A673 (cell line): ENCODE measurements around the gene PPARG. TPM values are rescaled to one million over a fixed set of nuclear protein-coding genes. Genes with fewer than 3 reads are reported as not detected.
A peak's percentile ranks its signal among the peaks of the same experiment; 100 is the strongest.

Source experiments
- BruUV-seq: library from RNA; stranded (reverse); fragments of 400-500 nt; replicated peaks from 2 replicates; lab custom pipeline; 2021; lab: Mats Ljungman, UMichigan
- CTCF ChIA-PET: fragments of 300-600 bp; sonication (Branson Sonifier 250); formaldehyde crosslinking; loops from one replicate; lab custom pipeline; 2022; ENCODE audit warnings: antibody characterized with exemption; lab: Charles Lee
- POLR2A ChIA-PET: fragments of 300-600 bp; sonication (Branson Sonifier 250); formaldehyde crosslinking; loops from one replicate; lab custom pipeline; 2022; ENCODE audit warnings: antibody characterized with exemption; ENCODE audit not compliant: low non-redundant PET; lab: Charles Lee
- DNase-seq: peaks from one replicate; pipeline ENCODE4 v3.0.0-alpha.2; 2015; ENCODE audit warnings: low spot score
- H3K27ac ChIP-seq: fragments of 200-600 bp; sonication (generic); 2 replicates; pipeline ENCODE4 v1.5.1; 2016; ENCODE audit warnings: mixed run types, low read depth, mild to moderate bottlenecking, mixed read lengths, antibody characterized with exemption, low read length; ENCODE audit not compliant: poor library complexity, severe bottlenecking
- H3K27me3 ChIP-seq: fragments of 200-600 bp; sonication (generic); replicated peaks from 2 replicates; pipeline ENCODE4 v1.6.1; 2017; ENCODE audit warnings: mixed run types, low read depth, mild to moderate bottlenecking, mixed read lengths, antibody characterized with exemption, low read length; ENCODE audit not compliant: insufficient read depth, poor library complexity
- H3K36me3 ChIP-seq: fragments of 200-600 bp; sonication (generic); 2 replicates; pipeline ENCODE4 v1.6.1; 2016; ENCODE audit warnings: mixed run types, mild to moderate bottlenecking, mixed read lengths, antibody characterized with exemption, low read length; ENCODE audit not compliant: insufficient read depth, poor library complexity, severe bottlenecking
- H3K4me1 ChIP-seq: fragments of 200-600 bp; sonication (generic); 2 replicates; pipeline ENCODE4 v1.6.1; 2017; ENCODE audit warnings: mixed run types, mild to moderate bottlenecking, mixed read lengths, antibody characterized with exemption, low read length; ENCODE audit not compliant: insufficient read depth, poor library complexity, severe bottlenecking
- H3K4me3 ChIP-seq: fragments of 200-600 bp; sonication (generic); 2 replicates; pipeline ENCODE4 v1.5.1; 2016; ENCODE audit warnings: low read depth, mixed run types, mild to moderate bottlenecking, mixed read lengths, low read length; ENCODE audit not compliant: poor library complexity, severe bottlenecking
- H3K9me3 ChIP-seq: fragments of 200-600 bp; sonication (generic); 2 replicates; pipeline ENCODE4 v1.6.1; 2016; ENCODE audit warnings: mixed run types, low read depth, mild to moderate bottlenecking, mixed read lengths, antibody characterized with exemption, low read length; ENCODE audit not compliant: poor library complexity, severe bottlenecking
- EZH2 ChIP-seq: fragments of 200-600 bp; sonication (generic); IDR thresholded peaks from 2 replicates; pipeline ENCODE4 v1.6.1; 2017; ENCODE audit warnings: borderline replicate concordance, low read depth, mild to moderate bottlenecking, mixed read lengths, antibody characterized with exemption, low read length; ENCODE audit not compliant: poor library complexity, severe bottlenecking
- intact Hi-C: fragments of 100-400 bp; cut with micrococcal nuclease; formaldehyde crosslinking; loops from one replicate; pipeline ENCODE4 v1.10.0; 2022; ENCODE audit not compliant: unreplicated experiment
- total RNA-seq: library from RNA; stranded (reverse); gene quantifications from 2 replicates; pipeline ENCODE4 v1.2.3, GENCODE V29; 2021
- TF ChIP-seq, protein P1 (sequence below): fragments of 300-800, 200-600 bp; sonication (generic); conservative IDR thresholded peaks from 2 replicates; pipeline ENCODE4 v1.5.1; 2017; ENCODE audit warnings: low read depth, mild to moderate bottlenecking, antibody characterized with exemption, low read length, moderate library complexity, mixed read lengths

PPARG gene
- total RNA-seq, 1 experiment from 2014 or later: 0.62 TPM

DNA sequence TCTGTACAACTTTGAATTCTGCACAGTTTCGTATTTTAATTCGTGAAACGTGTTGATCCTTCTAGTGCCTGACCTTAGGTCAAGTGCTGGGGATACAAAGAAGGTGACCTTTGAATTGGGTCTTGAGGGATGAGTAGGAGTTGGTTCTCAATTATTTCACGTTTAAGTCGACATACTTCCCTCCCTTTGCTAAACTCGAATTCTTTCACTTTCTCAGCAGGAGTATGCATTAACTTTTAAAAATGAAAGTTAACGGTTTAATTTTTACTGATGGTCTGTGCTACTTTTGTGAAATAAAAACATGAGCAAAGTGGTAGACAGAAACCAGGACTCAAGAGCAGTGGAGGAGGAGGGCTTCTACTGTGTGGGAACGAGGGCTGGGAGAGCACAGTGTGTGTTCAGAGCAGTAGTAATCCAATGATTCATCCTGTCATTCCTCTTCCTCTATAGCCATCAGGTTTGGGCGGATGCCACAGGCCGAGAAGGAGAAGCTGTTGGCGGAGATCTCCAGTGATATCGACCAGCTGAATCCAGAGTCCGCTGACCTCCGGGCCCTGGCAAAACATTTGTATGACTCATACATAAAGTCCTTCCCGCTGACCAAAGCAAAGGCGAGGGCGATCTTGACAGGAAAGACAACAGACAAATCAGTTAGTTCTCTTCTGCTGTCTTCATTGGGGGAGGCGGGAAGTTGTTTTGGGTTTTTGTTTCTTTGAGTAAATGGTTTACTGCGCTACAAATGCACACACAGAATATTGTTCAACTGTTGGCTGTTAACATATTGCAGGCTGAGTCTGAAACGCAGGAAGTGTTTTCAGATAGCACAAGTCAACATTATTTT is 116.8 kb downstream of the PPARG start:
- no peaks in the 10 kb centered on the region for H3K9me3 ChIP-seq
- peaks cover 36% of the 10 kb centered on the region for H3K27me3 ChIP-seq
- CTCF ChIA-PET: no interaction called here
- peak; percentile 42 for DNase-seq
- H3K4me1 ChIP-seq: no peaks in the 10 kb centered on the region
- no peaks in the 10 kb centered on the region for H3K36me3 ChIP-seq
- BruUV-seq: no TSS peak
- no peak for TF ChIP-seq EZH2
- TF ChIP-seq, protein P1, sequence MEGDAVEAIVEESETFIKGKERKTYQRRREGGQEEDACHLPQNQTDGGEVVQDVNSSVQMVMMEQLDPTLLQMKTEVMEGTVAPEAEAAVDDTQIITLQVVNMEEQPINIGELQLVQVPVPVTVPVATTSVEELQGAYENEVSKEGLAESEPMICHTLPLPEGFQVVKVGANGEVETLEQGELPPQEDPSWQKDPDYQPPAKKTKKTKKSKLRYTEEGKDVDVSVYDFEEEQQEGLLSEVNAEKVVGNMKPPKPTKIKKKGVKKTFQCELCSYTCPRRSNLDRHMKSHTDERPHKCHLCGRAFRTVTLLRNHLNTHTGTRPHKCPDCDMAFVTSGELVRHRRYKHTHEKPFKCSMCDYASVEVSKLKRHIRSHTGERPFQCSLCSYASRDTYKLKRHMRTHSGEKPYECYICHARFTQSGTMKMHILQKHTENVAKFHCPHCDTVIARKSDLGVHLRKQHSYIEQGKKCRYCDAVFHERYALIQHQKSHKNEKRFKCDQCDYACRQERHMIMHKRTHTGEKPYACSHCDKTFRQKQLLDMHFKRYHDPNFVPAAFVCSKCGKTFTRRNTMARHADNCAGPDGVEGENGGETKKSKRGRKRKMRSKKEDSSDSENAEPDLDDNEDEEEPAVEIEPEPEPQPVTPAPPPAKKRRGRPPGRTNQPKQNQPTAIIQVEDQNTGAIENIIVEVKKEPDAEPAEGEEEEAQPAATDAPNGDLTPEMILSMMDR: no peak
- intact Hi-C loops: no loop called here
- POLR2A ChIA-PET: no interaction called here
- H3K4me3 ChIP-seq: no peak overlapping the region
- H3K27ac ChIP-seq: no peak overlapping the region

DNA sequence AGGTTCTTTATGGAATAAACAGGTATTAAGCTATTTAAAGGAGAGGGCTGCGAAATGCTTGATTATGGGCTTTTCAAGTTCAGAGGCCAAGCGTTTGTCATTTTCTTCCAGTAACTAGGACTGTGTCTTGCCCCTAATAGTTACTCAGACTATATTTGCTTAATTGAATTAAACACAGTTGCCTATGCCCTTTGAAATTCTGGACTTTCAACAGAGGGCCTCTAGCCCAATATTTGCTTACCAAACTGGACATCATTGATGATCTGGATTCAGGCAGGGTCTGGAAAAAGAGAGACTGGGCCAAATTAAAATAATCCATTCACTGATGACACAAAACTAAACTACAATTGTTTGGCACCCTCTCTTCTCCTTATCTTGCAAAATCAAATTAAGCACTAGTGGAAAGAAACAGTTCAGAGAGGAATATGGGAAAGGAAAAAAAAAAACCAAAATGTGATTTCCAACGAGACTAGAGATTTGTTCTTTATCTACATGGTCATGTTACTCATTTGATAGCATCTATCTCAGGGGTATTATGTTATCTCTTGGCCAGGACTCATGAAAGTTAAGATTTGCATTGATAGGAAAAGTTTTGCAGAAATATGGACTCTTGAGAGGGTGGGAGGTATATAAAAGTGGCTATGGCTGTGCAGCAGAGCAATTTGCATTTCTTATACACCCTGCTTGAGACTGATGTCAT is 120.3 kb downstream of the PPARG start:
- no peak overlapping the region for H3K4me3 ChIP-seq
- BruUV-seq: no TSS peak
- ChIA-PET CTCF (no interaction called here), POLR2A (no interaction called here)
- H3K4me1 ChIP-seq: no peaks in the 10 kb centered on the region
- H3K27me3 ChIP-seq: peaks cover 43% of the 10 kb centered on the region
- intact Hi-C loops: no loop called here
- DNase-seq: no peak
- no peak for TF ChIP-seq EZH2
- TF ChIP-seq, protein P1: no peak
- H3K27ac ChIP-seq: no peak overlapping the region
- H3K9me3 ChIP-seq: no peaks in the 10 kb centered on the region
- H3K36me3 ChIP-seq: no peaks in the 10 kb centered on the region

DNA sequence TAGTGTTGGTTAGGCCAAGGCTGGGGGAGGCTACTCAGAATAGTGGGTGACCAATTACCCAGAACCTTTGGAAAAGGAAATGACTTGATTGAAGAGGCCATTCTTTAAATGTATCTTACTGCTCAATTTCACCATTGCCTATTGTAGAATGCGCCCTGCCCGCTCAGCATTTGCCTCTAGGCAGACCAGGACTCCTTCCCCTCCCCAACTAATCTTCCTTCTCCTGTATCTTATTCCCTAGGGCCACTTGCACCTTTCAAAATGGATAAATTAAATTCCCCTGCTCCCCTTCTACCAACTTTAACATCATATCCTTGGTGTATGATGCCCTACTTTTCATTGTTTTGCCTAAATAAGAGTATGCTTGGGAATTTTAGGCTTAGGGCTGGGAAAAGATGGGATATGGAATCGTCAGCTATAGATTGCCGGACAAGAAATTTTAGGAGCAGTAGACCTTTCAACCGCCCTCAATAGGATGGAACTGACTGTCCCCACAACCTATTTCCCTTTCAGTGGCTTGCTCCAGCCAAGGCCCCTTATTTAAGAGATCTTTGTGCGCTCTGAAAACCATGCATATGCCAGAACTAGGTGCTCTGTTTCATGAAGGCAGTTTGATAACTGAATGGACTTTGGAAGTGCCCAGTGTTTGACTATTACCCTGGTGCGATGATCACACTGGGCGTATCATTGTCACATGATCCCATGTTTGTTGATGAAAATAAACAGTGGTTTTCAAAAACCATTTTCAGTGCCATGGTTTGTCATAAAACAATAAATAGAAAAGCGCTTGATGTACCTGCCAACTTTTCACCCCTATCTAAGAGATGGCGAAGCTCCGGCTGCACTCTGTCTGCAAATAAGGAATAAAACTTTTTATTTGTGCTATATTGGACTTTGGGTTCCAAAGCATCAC is 121.1 kb downstream of the PPARG start:
- no peak overlapping the region for H3K4me3 ChIP-seq
- peaks cover 43% of the 10 kb centered on the region for H3K27me3 ChIP-seq
- ChIA-PET CTCF (no interaction called here), POLR2A (no interaction called here)
- H3K4me1 ChIP-seq: no peaks in the 10 kb centered on the region
- intact Hi-C loops: no loop called here
- no peaks in the 10 kb centered on the region for H3K9me3 ChIP-seq
- no peak overlapping the region for H3K27ac ChIP-seq
- no TSS peak for BruUV-seq
- no peaks in the 10 kb centered on the region for H3K36me3 ChIP-seq
- no peak for TF ChIP-seq EZH2
- TF ChIP-seq, protein P1: no peak
- DNase-seq: no peak
